ENCODE measurements around the gene DENND5A.

Gene DENND5A

DNA sequence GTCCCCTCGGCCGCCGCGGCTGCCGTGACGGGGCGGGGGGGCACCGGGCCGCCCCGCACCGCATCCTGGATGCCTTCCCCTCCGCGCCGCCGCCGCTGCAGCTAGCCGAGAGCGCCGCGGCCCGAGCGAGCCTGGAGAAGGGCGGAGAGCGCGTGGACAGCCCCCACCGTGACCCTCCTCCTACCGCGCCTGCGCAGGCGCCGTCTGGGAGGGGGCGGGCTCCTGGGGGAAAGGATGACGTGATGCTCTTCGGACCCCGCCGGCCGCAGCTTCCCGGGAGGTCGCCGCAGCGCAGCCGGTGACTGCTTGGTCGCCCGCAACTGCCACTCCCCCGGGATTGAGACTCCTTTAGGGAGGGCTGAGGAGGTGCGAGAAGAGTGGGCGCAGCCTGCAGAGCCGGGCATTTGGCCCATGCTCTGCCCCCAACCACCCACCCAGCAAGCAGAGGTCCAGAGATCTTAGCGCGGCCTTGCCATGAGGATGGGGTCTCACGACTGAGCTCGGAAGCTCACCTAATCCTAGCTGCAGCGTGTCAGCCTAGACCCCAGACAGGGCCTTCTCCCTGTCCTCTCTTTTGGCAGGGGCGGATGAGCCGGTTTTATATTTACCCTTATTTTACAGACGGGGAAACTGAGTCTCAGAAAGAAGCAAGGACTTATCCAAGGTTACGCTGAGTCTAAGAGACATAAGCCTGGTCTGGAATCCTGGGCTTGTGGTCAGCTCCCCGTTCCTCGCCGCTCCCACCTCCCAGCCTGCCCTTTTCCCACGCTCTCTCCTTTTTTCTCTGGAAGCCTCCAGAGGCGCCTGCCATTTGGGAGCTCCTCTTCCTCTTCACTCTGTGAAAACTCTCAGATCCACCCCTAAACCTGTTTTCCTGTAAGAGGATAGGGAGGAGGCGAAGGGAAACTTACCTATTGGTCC is at the start of gene DENND5A:
Gene DENND5A, minus strand, starts transcription at position 140 of the 921 bp plus-strand sequence. CDS start 281 bp downstream, outside the sequence.
- Mint-ChIP-seq H3K4me1 (peaks cover 59% of the 10 kb centered on the region), H3K4me3 (peak within 1 kb of the TSS; percentile 91), H3K9me3 (peaks cover 3% of the 10 kb centered on the region), H3K27ac (peak within 1 kb of the TSS; percentile 98), H3K27me3 (ENCODE audit: low read depth, poor library complexity) (no peaks in the 10 kb centered on the region), H3K36me3 (ENCODE audit: low read depth) (peaks cover 25% of the 10 kb centered on the region)
- TF ChIP-seq, protein P1, sequence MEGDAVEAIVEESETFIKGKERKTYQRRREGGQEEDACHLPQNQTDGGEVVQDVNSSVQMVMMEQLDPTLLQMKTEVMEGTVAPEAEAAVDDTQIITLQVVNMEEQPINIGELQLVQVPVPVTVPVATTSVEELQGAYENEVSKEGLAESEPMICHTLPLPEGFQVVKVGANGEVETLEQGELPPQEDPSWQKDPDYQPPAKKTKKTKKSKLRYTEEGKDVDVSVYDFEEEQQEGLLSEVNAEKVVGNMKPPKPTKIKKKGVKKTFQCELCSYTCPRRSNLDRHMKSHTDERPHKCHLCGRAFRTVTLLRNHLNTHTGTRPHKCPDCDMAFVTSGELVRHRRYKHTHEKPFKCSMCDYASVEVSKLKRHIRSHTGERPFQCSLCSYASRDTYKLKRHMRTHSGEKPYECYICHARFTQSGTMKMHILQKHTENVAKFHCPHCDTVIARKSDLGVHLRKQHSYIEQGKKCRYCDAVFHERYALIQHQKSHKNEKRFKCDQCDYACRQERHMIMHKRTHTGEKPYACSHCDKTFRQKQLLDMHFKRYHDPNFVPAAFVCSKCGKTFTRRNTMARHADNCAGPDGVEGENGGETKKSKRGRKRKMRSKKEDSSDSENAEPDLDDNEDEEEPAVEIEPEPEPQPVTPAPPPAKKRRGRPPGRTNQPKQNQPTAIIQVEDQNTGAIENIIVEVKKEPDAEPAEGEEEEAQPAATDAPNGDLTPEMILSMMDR (IDR thresholded peaks at IDR 0.05): no peak
- DNase-seq: peak; percentile 92

DNA sequence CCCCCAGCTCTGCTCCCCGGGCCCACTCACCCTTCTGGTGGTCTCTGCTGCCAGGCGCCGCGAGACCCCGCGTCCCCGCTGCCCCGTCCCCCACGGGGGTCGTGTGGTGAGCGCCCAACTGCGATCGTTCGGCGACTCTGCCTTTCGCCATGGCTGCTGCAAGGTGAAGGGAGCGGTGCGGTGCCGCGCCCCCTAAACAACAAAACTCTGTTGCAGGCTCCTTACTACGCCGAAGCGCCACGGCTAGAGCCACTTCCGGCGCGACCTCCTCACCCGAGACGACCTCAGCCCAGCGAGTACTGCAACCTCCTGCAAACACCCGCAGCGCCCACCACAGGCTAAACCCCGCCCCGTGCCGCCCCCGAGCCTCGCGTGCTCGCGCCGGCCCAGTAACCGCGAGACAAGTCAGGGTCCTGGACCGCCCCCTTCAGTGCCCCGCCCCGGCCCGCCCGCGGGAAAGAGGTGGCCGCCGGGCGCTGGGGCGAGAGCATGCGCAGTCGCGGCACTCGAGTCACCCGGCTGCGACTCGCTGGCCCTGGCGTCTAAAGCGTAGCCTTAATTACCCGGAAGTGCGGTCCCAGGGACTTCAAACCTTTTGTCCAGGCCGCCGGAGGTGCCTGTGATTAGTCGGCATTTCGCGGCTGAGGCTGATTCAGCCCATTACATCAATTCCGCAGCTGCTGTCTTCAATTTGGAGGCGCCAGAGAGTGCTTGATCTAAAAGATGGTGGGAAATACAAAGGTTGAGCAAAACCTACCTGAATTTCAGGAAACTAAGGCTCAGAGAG is 49.3 kb upstream of the DENND5A start, which contains the start of gene TMEM41B:
Gene TMEM41B, minus strand, starts transcription at position 303 of the 787 bp plus-strand sequence. Its CDS starts 152 bp downstream, at position 151.
- Mint-ChIP-seq H3K4me3 (peak within 1 kb of the TSS; percentile 98), H3K36me3 (ENCODE audit: low read depth) (peaks cover 24% of the 10 kb centered on the region), H3K27ac (peak within 1 kb of the TSS; percentile 100), H3K9me3 (peaks cover 12% of the 10 kb centered on the region), H3K4me1 (peaks cover 53% of the 10 kb centered on the region), H3K27me3 (ENCODE audit: low read depth, poor library complexity) (peaks cover 6% of the 10 kb centered on the region)
- DNase-seq: peak; percentile 100
- TF ChIP-seq, protein P1 (IDR thresholded peaks at IDR 0.05): no peak

DNA sequence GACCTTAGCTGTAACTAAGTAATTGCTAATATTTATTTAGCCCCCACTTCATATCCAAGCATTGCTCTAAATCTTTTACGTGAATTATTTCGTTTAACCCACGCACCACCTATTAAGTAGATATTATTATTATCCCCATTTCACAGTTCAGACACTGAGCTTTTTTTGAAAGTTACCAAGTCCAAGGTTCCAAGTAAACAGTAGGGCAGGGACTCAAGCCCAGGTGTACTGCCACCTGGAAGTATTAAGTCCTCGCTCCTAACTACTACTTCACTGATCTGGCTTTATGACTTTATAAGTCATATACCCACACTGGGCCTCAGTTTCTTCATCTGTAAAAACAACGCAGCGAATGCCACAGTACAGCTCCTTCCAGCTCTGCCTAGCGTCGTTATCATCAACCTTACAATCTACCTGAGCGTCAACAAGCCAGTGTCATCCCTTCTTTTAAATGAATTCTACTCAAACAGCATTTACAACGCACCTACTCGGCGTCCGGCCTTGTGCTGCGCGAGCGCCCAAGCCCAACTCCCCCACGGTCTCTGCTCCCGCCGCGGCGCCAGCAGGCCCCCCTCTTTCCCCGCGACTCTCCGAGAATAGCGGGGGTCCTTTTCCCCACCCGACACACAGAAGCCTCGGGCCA is 48.6 kb upstream of the DENND5A start:
- DNase-seq: no peak
- Mint-ChIP-seq H3K9me3 (peaks cover 16% of the 10 kb centered on the region), H3K36me3 (ENCODE audit: low read depth) (peaks cover 31% of the 10 kb centered on the region), H3K27ac (peak overlapping the region; percentile 100), H3K4me1 (peaks cover 46% of the 10 kb centered on the region), H3K4me3 (peak overlapping the region; percentile 98), H3K27me3 (ENCODE audit: low read depth, poor library complexity) (peaks cover 3% of the 10 kb centered on the region)
- TF ChIP-seq, protein P1 (IDR thresholded peaks at IDR 0.05): no peak

DNA sequence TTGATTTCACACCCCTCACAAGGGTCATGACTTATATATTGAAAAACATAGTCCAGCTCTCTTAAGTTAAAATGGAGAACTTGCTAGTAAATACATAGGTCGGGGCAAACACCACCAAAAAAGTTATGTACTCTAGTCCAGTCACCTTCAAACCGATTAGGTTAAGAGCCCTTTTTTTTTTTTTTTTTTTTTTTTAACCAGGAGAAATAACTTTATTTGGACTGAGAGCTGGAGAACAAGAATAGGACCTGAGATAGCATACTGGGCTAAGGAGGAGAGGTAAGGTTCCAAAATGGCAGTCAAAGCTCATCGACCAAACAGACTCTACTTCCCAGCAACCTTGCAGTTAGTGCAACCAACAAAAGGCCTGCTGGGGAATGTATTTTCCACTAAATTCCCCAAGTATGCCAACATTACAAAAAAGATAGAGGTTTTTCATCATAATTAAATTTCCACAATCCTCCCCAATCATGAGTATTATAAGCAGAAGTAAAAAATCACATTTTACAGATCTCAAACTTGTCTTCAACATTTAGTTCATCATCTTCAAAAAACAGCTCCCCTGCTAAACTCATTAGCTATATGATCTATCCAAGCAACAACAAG is 45.4 kb upstream of the DENND5A start:
- TF ChIP-seq, protein P1 (IDR thresholded peaks at IDR 0.05): no peak
- peaks cover 28% of the 10 kb centered on the region for H3K9me3 Mint-ChIP-seq

DNA sequence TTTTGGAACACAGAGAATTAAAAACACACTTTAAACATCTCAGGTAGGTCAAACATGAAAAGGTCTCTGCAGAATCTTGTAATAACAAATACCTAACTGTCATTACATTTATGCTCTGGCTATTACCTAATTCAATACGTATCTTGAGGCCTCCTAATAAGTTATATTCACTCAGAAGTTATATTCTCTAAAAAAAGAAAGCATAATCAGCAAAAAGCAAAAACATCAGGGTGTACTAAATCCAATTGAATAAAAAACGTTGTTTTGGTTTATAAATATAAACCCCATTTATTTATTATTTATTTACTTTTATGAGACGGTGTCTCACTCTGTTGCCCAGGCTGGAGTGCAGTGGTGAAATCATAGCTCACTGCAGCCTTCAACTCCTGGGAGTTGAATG is 39.0 kb upstream of the DENND5A start:
- no peak for DNase-seq
- Mint-ChIP-seq H3K4me1 (peaks cover 5% of the 10 kb centered on the region), H3K27me3 (ENCODE audit: low read depth, poor library complexity) (no peaks in the 10 kb centered on the region), H3K36me3 (ENCODE audit: low read depth) (peaks cover 37% of the 10 kb centered on the region), H3K9me3 (peaks cover 24% of the 10 kb centered on the region), H3K27ac (no peak overlapping the region), H3K4me3 (no peak overlapping the region)
- TF ChIP-seq, protein P1 (IDR thresholded peaks at IDR 0.05): no peak

More for the DNA sequence above, 45.4 kb upstream of the DENND5A start:
- H3K4me3 Mint-ChIP-seq: no peak overlapping the region
- H3K4me1 Mint-ChIP-seq: peaks cover 44% of the 10 kb centered on the region
- H3K36me3 Mint-ChIP-seq (ENCODE audit: low read depth): peaks cover 45% of the 10 kb centered on the region
- H3K27ac Mint-ChIP-seq: no peak overlapping the region
- no peaks in the 10 kb centered on the region for H3K27me3 Mint-ChIP-seq (ENCODE audit: low read depth, poor library complexity)
- DNase-seq: no peak
